ENCODE data around the gene AMER1. TPM values are rescaled to one million over a fixed set of nuclear protein-coding genes. Genes with fewer than 3 reads are reported as not detected.

AMER1 gene
- total and polyA plus RNA-seq, 10 of the 15 experiments (the other 5 are each of a cell fraction or from before 2014, with no cell fraction given) = 0.16 to 6.3 (median 4.2) TPM

GRCh38 chrX:64218023-64218422 is 12.5 kb upstream of the AMER1 start:
- ChIA-PET RAD21 (ENCODE audit: unreplicated experiment) (no interaction called here), CTCF (no interaction called here), SMC1A (ENCODE audit: uncharacterized antibody, unreplicated experiment) (no interaction called here), POLR2A (no interaction called here)
- Histone ChIP-seq H4K20me1 (ENCODE audit: control insufficient read depth, insufficient read depth) (no peaks in the 10 kb centered on the region), H3K36me3 (ENCODE audit: control insufficient read depth in 2 of 2, insufficient read depth in 2 of 2, low read length in 1 of 2) (no peaks in the 10 kb centered on the region), H3K9ac (ENCODE audit: control insufficient read depth, insufficient read depth, low read length) (no peak overlapping the region), H3K4me2 (ENCODE audit: control insufficient read depth, insufficient read depth) (no peak overlapping the region), H3K4me3 (no peak overlapping the region), H3K27me3 (replicated peaks in 1 of 2; ENCODE audit: control insufficient read depth in 2 of 2, insufficient read depth in 2 of 2, low read length in 1 of 2) (no peaks in the 10 kb centered on the region), H3K79me2 (ENCODE audit: control insufficient read depth, insufficient read depth, low read length) (no peaks in the 10 kb centered on the region), H3K9me3 (replicated peaks; ENCODE audit: control insufficient read depth, insufficient read depth, low read length) (no peaks in the 10 kb centered on the region), H3K27ac (ENCODE audit: control insufficient read depth, insufficient read depth) (no peak overlapping the region), H2AFZ (ENCODE audit: control insufficient read depth, low read depth, low read length) (no peak overlapping the region), H3K4me1 (ENCODE audit: control insufficient read depth, insufficient read depth, low read length) (no peaks in the 10 kb centered on the region)
- intact Hi-C loops (cut with micrococcal nuclease; ENCODE audit: unreplicated experiment) (no loop called here), in situ Hi-C loops (cut with MboI) (loop anchor here (25.0 kb wide), 1 partner anchor 1794 kb away; no protein-coding TSS in a partner anchor)
- 54% methylated on average over 4 of the region's 4 CpGs for WGBS (ENCODE audit: insufficient coverage, insufficient replicate concordance, low lambda C conversion rate, missing lambda C conversion rate)
- FAIRE-seq = no peak
- BruUV-seq (replicated peaks) = no TSS peak
- no peak for ATAC-seq
- no peak for DNase-seq (ENCODE audit: low read depth, low spot score)
- no peak for TF ChIP-seq POU2F2 (IDR thresholded peaks at IDR 0.05; ENCODE audit: borderline replicate concordance, low read depth, low read length)
- no peak for TF ChIP-seq CHD2 (IDR thresholded peaks at IDR 0.05; ENCODE audit: borderline replicate concordance, low read depth, low read length)
- TF ChIP-seq FOS (IDR thresholded peaks at IDR 0.05; ENCODE audit: borderline replicate concordance, extremely low read depth, insufficient read length) = no peak
- no peak for TF ChIP-seq NKRF (conservative IDR thresholded peaks at IDR 0.05)
- no peak for TF ChIP-seq TBL1XR1 (IDR thresholded peaks at IDR 0.05; ENCODE audit: low read depth, low read length)
- TF ChIP-seq POLR2AphosphoS5 (IDR thresholded peaks at IDR 0.05; ENCODE audit: low read length) = no peak
- TF ChIP-seq, protein P1, sequence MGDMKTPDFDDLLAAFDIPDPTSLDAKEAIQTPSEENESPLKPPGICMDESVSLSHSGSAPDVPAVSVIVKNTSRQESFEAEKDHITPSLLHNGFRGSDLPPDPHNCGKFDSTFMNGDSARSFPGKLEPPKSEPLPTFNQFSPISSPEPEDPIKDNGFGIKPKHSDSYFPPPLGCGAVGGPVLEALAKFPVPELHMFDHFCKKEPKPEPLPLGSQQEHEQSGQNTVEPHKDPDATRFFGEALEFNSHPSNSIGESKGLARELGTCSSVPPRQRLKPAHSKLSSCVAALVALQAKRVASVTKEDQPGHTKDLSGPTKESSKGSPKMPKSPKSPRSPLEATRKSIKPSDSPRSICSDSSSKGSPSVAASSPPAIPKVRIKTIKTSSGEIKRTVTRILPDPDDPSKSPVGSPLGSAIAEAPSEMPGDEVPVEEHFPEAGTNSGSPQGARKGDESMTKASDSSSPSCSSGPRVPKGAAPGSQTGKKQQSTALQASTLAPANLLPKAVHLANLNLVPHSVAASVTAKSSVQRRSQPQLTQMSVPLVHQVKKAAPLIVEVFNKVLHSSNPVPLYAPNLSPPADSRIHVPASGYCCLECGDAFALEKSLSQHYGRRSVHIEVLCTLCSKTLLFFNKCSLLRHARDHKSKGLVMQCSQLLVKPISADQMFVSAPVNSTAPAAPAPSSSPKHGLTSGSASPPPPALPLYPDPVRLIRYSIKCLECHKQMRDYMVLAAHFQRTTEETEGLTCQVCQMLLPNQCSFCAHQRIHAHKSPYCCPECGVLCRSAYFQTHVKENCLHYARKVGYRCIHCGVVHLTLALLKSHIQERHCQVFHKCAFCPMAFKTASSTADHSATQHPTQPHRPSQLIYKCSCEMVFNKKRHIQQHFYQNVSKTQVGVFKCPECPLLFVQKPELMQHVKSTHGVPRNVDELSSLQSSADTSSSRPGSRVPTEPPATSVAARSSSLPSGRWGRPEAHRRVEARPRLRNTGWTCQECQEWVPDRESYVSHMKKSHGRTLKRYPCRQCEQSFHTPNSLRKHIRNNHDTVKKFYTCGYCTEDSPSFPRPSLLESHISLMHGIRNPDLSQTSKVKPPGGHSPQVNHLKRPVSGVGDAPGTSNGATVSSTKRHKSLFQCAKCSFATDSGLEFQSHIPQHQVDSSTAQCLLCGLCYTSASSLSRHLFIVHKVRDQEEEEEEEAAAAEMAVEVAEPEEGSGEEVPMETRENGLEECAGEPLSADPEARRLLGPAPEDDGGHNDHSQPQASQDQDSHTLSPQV (IDR thresholded peaks at IDR 0.05) = no peak
- no peak for TF ChIP-seq MTA3 (IDR thresholded peaks at IDR 0.05; ENCODE audit: borderline replicate concordance, low read length)
- TF ChIP-seq EP300 (IDR thresholded peaks at IDR 0.05; ENCODE audit: borderline replicate concordance in 1 of 2, control insufficient read depth in 1 of 2, low read depth in 2 of 2, low read length in 2 of 2) = no peak
- TF ChIP-seq STAT3 (IDR thresholded peaks at IDR 0.05; ENCODE audit: low read depth, low read length) = no peak
- TF ChIP-seq, protein P2, sequence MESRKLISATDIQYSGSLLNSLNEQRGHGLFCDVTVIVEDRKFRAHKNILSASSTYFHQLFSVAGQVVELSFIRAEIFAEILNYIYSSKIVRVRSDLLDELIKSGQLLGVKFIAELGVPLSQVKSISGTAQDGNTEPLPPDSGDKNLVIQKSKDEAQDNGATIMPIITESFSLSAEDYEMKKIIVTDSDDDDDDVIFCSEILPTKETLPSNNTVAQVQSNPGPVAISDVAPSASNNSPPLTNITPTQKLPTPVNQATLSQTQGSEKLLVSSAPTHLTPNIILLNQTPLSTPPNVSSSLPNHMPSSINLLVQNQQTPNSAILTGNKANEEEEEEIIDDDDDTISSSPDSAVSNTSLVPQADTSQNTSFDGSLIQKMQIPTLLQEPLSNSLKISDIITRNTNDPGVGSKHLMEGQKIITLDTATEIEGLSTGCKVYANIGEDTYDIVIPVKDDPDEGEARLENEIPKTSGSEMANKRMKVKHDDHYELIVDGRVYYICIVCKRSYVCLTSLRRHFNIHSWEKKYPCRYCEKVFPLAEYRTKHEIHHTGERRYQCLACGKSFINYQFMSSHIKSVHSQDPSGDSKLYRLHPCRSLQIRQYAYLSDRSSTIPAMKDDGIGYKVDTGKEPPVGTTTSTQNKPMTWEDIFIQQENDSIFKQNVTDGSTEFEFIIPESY (IDR thresholded peaks at IDR 0.05) = no peak
- no peak for TF ChIP-seq PAX5 (IDR thresholded peaks at IDR 0.05; ENCODE audit: borderline replicate concordance, low read depth, low read length)
- no peak for TF ChIP-seq RELA (IDR thresholded peaks at IDR 0.05; ENCODE audit: borderline replicate concordance, partially characterized antibody)
- TF ChIP-seq MYB (IDR thresholded peaks at IDR 0.05; ENCODE audit: borderline replicate concordance, low read depth, low read length) = no peak
- no peak for TF ChIP-seq EED (IDR thresholded peaks at IDR 0.05; ENCODE audit: low read depth)
- TF ChIP-seq SPI1 (IDR thresholded peaks at IDR 0.05; ENCODE audit: borderline replicate concordance, insufficient read depth, low read depth, low read length) = no peak
- TF ChIP-seq SMARCA5 (IDR thresholded peaks at IDR 0.05) = no peak
- no peak for TF ChIP-seq MYC (IDR thresholded peaks at IDR 0.05; ENCODE audit: insufficient read depth, insufficient read length, insufficient replicate concordance, low read length, severe bottlenecking)
